ENCODE data around the gene C18orf63. TPM values are rescaled to one million over a fixed set of nuclear protein-coding genes. Genes with fewer than 3 reads are reported as not detected.

C18orf63 gene
- total and polyA plus RNA-seq, 4 donors = not detected

DNA sequence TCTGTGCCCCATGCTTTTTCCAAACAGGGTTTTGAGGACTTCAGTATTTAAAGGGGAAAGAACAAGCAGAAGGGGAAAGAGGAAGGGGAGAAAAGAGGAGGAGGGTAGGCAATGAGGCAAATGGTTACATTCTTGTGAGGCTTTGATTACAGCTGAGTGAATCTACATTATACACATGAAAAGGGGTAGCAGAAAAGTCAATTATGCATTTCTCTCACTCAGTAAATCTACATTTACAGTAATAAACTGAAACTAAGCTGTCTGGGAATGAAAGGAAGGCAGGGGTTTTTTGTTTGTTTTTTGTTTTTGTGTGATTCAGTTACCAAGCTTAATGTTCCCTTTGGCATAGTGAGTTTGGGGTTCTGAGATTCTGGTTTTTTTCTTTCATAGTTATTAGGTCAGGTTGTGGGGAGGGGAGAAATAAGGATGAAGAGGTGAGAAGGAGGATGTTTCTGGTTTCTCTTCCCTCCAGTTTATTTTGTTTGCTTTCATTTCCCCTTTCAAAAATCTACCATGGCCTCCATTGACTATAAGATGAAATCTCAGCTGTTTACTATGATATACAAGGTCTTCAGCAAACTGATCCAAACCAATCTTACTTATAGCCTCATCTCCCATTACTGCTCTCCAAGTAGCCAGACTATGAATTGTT, 18.7 kb downstream of the C18orf63 start:
- TF ChIP-seq NR2F2 (IDR thresholded peaks at IDR 0.05) = no peak
- no peak for TF ChIP-seq FOXA2 (IDR thresholded peaks at IDR 0.05)
- no peak for TF ChIP-seq SP1 (IDR thresholded peaks at IDR 0.05)
- no peak for TF ChIP-seq HNF4G (IDR thresholded peaks at IDR 0.05)
- no peak for TF ChIP-seq RXRA (IDR thresholded peaks at IDR 0.05)
- Histone ChIP-seq H3K9ac (ENCODE audit: low read depth in 1 of 2, low read length in 2 of 2) (no peak overlapping the region), H3K9me3 (ENCODE audit: control insufficient read depth in 4 of 4, low read length in 3 of 4) (no peaks in the 10 kb centered on the region), H3K27me3 (ENCODE audit: control insufficient read depth in 4 of 4, insufficient read depth in 4 of 4, low read length in 3 of 4) (no peaks in the 10 kb centered on the region), H3K36me3 (ENCODE audit: control insufficient read depth in 4 of 4, insufficient read depth in 3 of 4, low read depth in 1 of 4, low read length in 3 of 4) (no peaks in the 10 kb centered on the region), H3K4me3 (ENCODE audit: low read depth in 1 of 3, low read length in 3 of 3) (no peak overlapping the region), H3K4me1 (ENCODE audit: control insufficient read depth in 4 of 4, insufficient read depth in 4 of 4, low read length in 3 of 4) (peaks cover 0 to 2% (median 0%) of the 10 kb centered on the region in 4 donors), H3K27ac (ENCODE audit: low read depth in 1 of 2, low read length in 2 of 2) (no peak overlapping the region)
- DNase-seq (ENCODE audit: low spot score) = no peak

DNA sequence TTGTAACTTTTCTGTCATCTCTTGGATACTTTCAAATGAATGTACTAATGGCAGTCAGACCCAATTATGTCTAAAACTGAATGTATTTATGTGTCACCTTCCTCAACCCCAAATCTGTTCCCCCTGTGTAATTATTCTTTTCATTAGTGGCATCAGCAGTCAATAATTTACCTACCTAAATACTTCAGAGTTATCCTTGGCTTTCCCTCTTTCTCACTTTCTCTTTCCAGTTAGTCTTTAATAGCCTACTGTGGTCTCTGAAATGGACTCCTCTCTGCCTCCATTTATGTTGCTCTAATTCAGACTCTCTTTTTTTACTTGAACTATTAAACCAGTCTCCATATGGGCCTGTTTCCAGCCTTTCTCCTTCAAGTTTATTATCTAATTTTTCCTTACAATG, 21.0 kb downstream of the C18orf63 start:
- no peak overlapping the region for H3K9ac ChIP-seq (ENCODE audit: low read depth in 1 of 2, low read length in 2 of 2)
- no peak overlapping the region for H3K27ac ChIP-seq (ENCODE audit: low read depth in 1 of 2, low read length in 2 of 2)
- DNase-seq (ENCODE audit: low spot score) = no peak
- H3K4me3 ChIP-seq (ENCODE audit: low read depth in 1 of 3, low read length in 3 of 3) = no peak overlapping the region
- H3K9me3 ChIP-seq (ENCODE audit: control insufficient read depth in 4 of 4, low read length in 3 of 4) = no peaks in the 10 kb centered on the region
- TF ChIP-seq SP1 (IDR thresholded peaks at IDR 0.05) (no peak), NR2F2 (IDR thresholded peaks at IDR 0.05) (no peak), RXRA (IDR thresholded peaks at IDR 0.05) (no peak)
- TF ChIP-seq, protein P1, sequence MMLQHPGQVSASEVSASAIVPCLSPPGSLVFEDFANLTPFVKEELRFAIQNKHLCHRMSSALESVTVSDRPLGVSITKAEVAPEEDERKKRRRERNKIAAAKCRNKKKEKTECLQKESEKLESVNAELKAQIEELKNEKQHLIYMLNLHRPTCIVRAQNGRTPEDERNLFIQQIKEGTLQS (IDR thresholded peaks at IDR 0.05) = no peak
- no peaks in the 10 kb centered on the region for H3K36me3 ChIP-seq (ENCODE audit: control insufficient read depth in 4 of 4, insufficient read depth in 3 of 4, low read depth in 1 of 4, low read length in 3 of 4)
- H3K27me3 ChIP-seq (ENCODE audit: control insufficient read depth in 4 of 4, insufficient read depth in 4 of 4, low read length in 3 of 4) = no peaks in the 10 kb centered on the region
- H3K4me1 ChIP-seq (ENCODE audit: control insufficient read depth in 4 of 4, insufficient read depth in 4 of 4, low read length in 3 of 4) = no peaks in the 10 kb centered on the region

DNA sequence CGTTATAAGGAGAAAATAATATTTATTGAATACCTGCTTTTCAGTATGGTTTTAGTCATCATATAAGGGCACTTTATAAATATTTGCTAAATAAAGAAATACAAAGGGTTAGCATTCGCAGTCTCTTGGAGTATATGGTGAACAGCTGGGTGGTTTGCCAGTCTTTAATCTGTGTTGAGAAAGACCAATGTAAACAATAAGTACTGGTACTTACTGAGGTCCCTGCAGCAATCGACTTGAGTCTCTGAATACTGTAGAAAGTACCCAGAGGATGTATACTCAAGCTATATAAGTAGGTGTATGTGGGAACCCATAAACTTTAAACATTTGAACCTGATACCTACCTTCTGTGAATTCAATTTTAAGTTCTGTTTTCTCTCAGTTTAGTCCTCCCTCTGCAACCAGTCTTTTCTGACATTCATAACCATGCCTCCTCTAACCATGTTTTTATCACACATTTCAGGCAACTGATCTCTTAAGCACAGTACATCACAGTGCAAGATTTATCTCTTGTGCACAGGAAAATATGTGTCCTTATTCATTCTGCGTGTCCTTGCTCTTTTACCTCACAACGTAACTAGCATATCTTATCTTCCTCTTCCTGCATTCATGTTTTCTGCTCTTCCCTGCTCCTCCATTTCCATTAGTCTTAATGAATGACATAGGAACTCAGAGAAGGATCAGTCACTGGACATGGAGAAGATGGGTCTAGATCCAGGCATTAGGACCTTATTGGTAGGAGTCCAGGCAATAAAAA, 21.7 kb downstream of the C18orf63 start:
- DNase-seq (ENCODE audit: low spot score) = no peak
- no peak for TF ChIP-seq FOXA1 (IDR thresholded peaks at IDR 0.05)
- TF ChIP-seq FOXA2 (IDR thresholded peaks at IDR 0.05) = no peak
- no peak for TF ChIP-seq EGR1 (IDR thresholded peaks at IDR 0.05; ENCODE audit: low read depth in 2 of 2)
- no peak for TF ChIP-seq NR2F2 (IDR thresholded peaks at IDR 0.05)
- Histone ChIP-seq H3K27me3 (ENCODE audit: control insufficient read depth in 4 of 4, insufficient read depth in 4 of 4, low read length in 3 of 4) (no peaks in the 10 kb centered on the region), H3K4me1 (ENCODE audit: control insufficient read depth in 4 of 4, insufficient read depth in 4 of 4, low read length in 3 of 4) (no peaks in the 10 kb centered on the region), H3K9me3 (ENCODE audit: control insufficient read depth in 4 of 4, low read length in 3 of 4) (no peaks in the 10 kb centered on the region), H3K9ac (ENCODE audit: low read depth in 1 of 2, low read length in 2 of 2) (no peak overlapping the region), H3K4me3 (ENCODE audit: low read depth in 1 of 3, low read length in 3 of 3) (no peak overlapping the region), H3K27ac (ENCODE audit: low read depth in 1 of 2, low read length in 2 of 2) (no peak overlapping the region), H3K36me3 (ENCODE audit: control insufficient read depth in 4 of 4, insufficient read depth in 3 of 4, low read depth in 1 of 4, low read length in 3 of 4) (no peaks in the 10 kb centered on the region)
- WGBS = 84% methylated on average over 5 of the region's 5 CpGs

DNA sequence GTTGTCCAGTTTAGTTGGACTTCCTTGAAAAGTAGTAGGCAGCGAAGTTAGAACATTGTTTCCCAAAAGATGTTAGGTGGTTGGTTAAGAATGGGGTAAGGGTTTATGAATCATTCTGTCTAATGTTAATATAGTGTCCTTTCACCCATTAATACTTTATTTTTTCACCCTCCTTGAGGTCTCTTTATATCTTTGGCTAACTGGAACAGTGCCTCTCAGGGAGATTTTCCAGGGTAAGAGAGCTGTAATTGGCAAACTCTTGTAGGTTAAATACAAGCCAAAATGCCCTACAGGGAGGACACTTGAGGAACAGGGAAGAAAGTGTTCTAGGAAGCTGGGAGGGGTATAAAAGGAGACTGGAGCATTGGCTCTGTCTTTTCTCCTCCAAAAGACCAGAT, 22.3 kb downstream of the C18orf63 start:
- H3K27ac ChIP-seq (ENCODE audit: low read depth in 1 of 2, low read length in 2 of 2) = no peak overlapping the region
- 93% methylated on average over 1 of the region's 1 CpG for WGBS

More for the DNA sequence above, 22.3 kb downstream of the C18orf63 start:
- Histone ChIP-seq H3K27me3 (ENCODE audit: control insufficient read depth in 4 of 4, insufficient read depth in 4 of 4, low read length in 3 of 4) (no peaks in the 10 kb centered on the region), H3K4me3 (ENCODE audit: low read depth in 1 of 3, low read length in 3 of 3) (no peak overlapping the region), H3K36me3 (ENCODE audit: control insufficient read depth in 4 of 4, insufficient read depth in 3 of 4, low read depth in 1 of 4, low read length in 3 of 4) (no peaks in the 10 kb centered on the region), H3K9me3 (ENCODE audit: control insufficient read depth in 4 of 4, low read length in 3 of 4) (no peaks in the 10 kb centered on the region), H3K4me1 (ENCODE audit: control insufficient read depth in 4 of 4, insufficient read depth in 4 of 4, low read length in 3 of 4) (no peaks in the 10 kb centered on the region), H3K9ac (ENCODE audit: low read depth in 1 of 2, low read length in 2 of 2) (no peak overlapping the region)
- TF ChIP-seq, protein P2, sequence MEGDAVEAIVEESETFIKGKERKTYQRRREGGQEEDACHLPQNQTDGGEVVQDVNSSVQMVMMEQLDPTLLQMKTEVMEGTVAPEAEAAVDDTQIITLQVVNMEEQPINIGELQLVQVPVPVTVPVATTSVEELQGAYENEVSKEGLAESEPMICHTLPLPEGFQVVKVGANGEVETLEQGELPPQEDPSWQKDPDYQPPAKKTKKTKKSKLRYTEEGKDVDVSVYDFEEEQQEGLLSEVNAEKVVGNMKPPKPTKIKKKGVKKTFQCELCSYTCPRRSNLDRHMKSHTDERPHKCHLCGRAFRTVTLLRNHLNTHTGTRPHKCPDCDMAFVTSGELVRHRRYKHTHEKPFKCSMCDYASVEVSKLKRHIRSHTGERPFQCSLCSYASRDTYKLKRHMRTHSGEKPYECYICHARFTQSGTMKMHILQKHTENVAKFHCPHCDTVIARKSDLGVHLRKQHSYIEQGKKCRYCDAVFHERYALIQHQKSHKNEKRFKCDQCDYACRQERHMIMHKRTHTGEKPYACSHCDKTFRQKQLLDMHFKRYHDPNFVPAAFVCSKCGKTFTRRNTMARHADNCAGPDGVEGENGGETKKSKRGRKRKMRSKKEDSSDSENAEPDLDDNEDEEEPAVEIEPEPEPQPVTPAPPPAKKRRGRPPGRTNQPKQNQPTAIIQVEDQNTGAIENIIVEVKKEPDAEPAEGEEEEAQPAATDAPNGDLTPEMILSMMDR (IDR thresholded peaks at IDR 0.05; ENCODE audit: low read depth, low read length, missing input control) = no peak
- no peak for TF ChIP-seq JUND (IDR thresholded peaks at IDR 0.05)
- TF ChIP-seq, protein P3, sequence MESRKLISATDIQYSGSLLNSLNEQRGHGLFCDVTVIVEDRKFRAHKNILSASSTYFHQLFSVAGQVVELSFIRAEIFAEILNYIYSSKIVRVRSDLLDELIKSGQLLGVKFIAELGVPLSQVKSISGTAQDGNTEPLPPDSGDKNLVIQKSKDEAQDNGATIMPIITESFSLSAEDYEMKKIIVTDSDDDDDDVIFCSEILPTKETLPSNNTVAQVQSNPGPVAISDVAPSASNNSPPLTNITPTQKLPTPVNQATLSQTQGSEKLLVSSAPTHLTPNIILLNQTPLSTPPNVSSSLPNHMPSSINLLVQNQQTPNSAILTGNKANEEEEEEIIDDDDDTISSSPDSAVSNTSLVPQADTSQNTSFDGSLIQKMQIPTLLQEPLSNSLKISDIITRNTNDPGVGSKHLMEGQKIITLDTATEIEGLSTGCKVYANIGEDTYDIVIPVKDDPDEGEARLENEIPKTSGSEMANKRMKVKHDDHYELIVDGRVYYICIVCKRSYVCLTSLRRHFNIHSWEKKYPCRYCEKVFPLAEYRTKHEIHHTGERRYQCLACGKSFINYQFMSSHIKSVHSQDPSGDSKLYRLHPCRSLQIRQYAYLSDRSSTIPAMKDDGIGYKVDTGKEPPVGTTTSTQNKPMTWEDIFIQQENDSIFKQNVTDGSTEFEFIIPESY (IDR thresholded peaks at IDR 0.05) = no peak
- no peak for DNase-seq (ENCODE audit: low spot score)

Data from liver (tissue), 9 donors.